Panc1 (cell line): Measurements from ENCODE around the gene ROS1. TPM values are rescaled to one million over a fixed set of nuclear protein-coding genes. Genes with fewer than 3 reads are reported as not detected.

Experiments used
- ATAC-seq: fragments of 200-7000 bp; cut with Tn5 transposase; 2 replicates; pipeline ENCODE4 v1.9.1; 2020; ENCODE audit warnings: mild to moderate bottlenecking, moderate library complexity
- BruUV-seq: library from RNA; stranded (reverse); fragments of 400-500 nt; replicated peaks from 2 replicates; lab custom pipeline; 2021; lab: Mats Ljungman, UMichigan
- CTCF ChIA-PET: fragments of 300-600 bp; sonication (Branson Sonifier 250); formaldehyde crosslinking; loops from one replicate; lab custom pipeline; 2022; ENCODE audit warnings: antibody characterized with exemption; lab: Charles Lee
- POLR2A ChIA-PET: fragments of 300-600 bp; sonication (Branson Sonifier 250); formaldehyde crosslinking; loops from one replicate; lab custom pipeline; 2022; ENCODE audit warnings: antibody characterized with exemption; lab: Charles Lee
- DNase-seq: peaks from one replicate; pipeline ENCODE4 v3.0.0-alpha.2; 2010; ENCODE audit warnings: low read depth, low spot score
- H3K27ac ChIP-seq: 2 replicates; pipeline ENCODE4 v1.5.1; 2011; ENCODE audit warnings: mild to moderate bottlenecking, low read length, inconsistent platforms
- H3K27me3 ChIP-seq: fragments of 200-500 bp; sonication (Bioruptor generic); 2 replicates; pipeline ENCODE4 v1.6.0; 2014; ENCODE audit warnings: low read length, inconsistent platforms; ENCODE audit not compliant: control insufficient read depth, insufficient read depth
- H3K36me3 ChIP-seq: fragments of 200-500 bp; sonication (Bioruptor generic); 2 replicates; pipeline ENCODE4 v1.5.1; 2014; ENCODE audit warnings: inconsistent platforms, mild to moderate bottlenecking, low read length, moderate library complexity; ENCODE audit not compliant: control insufficient read depth, insufficient read depth
- H3K4me1 ChIP-seq: 2 replicates; pipeline ENCODE4 v1.5.1; 2011; ENCODE audit warnings: inconsistent platforms, mild to moderate bottlenecking, low read length, moderate library complexity; ENCODE audit not compliant: control insufficient read depth, insufficient read depth
- H3K4me3 ChIP-seq, 2 experiments: 2 replicates each; pipeline ENCODE4 v1.5.1; 2011 to 2012; ENCODE audit warnings: low read depth in 2 of 2, low read length in 2 of 2, mild to moderate bottlenecking in 2 of 2, inconsistent platforms in 1 of 2, moderate library complexity in 1 of 2
- H3K9me3 ChIP-seq: fragments of 200-500 bp; sonication (Bioruptor generic); 2 replicates; pipeline ENCODE4 v1.5.1; 2014; ENCODE audit warnings: low read depth, mild to moderate bottlenecking, inconsistent platforms, low read length, moderate library complexity; ENCODE audit not compliant: control insufficient read depth, insufficient read depth
- POLR2AphosphoS5 ChIP-seq: IDR thresholded peaks from 2 replicates; pipeline ENCODE4 v1.6.1; 2012; ENCODE audit warnings: mild to moderate bottlenecking, low read depth, low read length, moderate library complexity
- SIN3A ChIP-seq: IDR thresholded peaks from 2 replicates; pipeline ENCODE4 v1.6.1; 2012; ENCODE audit warnings: low read depth, mild to moderate bottlenecking, low read length, moderate library complexity, borderline replicate concordance; ENCODE audit not compliant: insufficient read depth
- TCF7L2 ChIP-seq: IDR thresholded peaks from 2 replicates; pipeline ENCODE4 v1.6.1; 2011; ENCODE audit warnings: mild to moderate bottlenecking, low read depth, low read length, inconsistent platforms
- in situ Hi-C: cut with HindIII; loops from 2 replicates; pipeline ENCODE4 v1.10.0; 2016; ENCODE audit warnings: low sequenced_read_pairs, low pct_unique_long_range_greater_than_20kb
- intact Hi-C: fragments of 100-400 bp; cut with micrococcal nuclease; formaldehyde crosslinking; loops from one replicate; pipeline ENCODE4 v1.10.0; 2022; ENCODE audit not compliant: unreplicated experiment
- total RNA-seq: library from RNA; stranded (reverse); gene quantifications from one replicate; pipeline ENCODE4 v1.2.1, GENCODE V29; 2021; ENCODE audit not compliant: unreplicated experiment
- TF ChIP-seq, protein P1 (sequence below), 2 experiments: IDR thresholded peaks; 2 replicates each; pipeline ENCODE4 v1.6.1; 2011 to 2012; ENCODE audit warnings: low read depth in 2 of 2, control low read depth in 1 of 2, low read length in 1 of 2, mild to moderate bottlenecking in 1 of 2, moderate library complexity in 1 of 2; ENCODE audit not compliant: insufficient read depth in 1 of 2
- TF ChIP-seq, protein P2 (sequence below): fragments of 450-650 bp; IDR thresholded peaks from 2 replicates; pipeline ENCODE4 v1.5.1; 2017; ENCODE audit warnings: mild to moderate bottlenecking

ROS1 gene
- total RNA-seq, 1 experiment from 2014 or later: 0.10 TPM

DNA sequence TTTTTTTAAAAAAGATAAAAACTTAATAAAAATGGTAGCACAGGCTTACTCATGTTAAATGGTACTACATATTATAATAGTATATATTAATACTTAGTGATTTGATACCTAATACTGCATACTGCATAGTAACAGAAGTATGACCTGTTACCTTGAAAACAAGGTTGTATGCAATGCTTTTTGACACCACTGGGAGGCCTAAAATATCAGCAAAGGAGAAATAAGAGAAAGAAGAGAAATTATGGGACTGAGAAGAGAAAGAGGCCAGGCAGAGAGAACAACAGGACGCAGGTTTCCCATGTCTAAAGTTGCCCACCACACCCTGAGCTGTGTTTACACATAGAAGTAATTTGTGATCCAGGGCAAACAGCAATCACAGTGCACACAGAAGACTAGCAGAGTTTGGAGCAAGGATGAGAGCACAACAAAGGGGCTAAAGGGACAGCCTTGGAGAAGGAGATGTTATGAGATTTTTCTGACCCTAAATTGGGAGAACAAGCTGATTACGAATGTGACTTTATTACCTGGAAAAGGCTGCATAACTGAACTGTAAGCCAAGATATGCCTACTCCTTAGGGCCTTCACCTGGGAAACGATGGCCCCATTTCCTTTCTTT is 73.2 kb downstream of the ROS1 start:
- Histone ChIP-seq H3K36me3 (no peaks in the 10 kb centered on the region), H3K27ac (no peak overlapping the region), H3K4me3 (no peak overlapping the region), H3K9me3 (no peaks in the 10 kb centered on the region), H3K4me1 (no peaks in the 10 kb centered on the region), H3K27me3 (no peaks in the 10 kb centered on the region)
- ChIA-PET POLR2A (no interaction called here), CTCF (no interaction called here)
- in situ Hi-C loops: no loop called here
- TF ChIP-seq, protein P1, sequence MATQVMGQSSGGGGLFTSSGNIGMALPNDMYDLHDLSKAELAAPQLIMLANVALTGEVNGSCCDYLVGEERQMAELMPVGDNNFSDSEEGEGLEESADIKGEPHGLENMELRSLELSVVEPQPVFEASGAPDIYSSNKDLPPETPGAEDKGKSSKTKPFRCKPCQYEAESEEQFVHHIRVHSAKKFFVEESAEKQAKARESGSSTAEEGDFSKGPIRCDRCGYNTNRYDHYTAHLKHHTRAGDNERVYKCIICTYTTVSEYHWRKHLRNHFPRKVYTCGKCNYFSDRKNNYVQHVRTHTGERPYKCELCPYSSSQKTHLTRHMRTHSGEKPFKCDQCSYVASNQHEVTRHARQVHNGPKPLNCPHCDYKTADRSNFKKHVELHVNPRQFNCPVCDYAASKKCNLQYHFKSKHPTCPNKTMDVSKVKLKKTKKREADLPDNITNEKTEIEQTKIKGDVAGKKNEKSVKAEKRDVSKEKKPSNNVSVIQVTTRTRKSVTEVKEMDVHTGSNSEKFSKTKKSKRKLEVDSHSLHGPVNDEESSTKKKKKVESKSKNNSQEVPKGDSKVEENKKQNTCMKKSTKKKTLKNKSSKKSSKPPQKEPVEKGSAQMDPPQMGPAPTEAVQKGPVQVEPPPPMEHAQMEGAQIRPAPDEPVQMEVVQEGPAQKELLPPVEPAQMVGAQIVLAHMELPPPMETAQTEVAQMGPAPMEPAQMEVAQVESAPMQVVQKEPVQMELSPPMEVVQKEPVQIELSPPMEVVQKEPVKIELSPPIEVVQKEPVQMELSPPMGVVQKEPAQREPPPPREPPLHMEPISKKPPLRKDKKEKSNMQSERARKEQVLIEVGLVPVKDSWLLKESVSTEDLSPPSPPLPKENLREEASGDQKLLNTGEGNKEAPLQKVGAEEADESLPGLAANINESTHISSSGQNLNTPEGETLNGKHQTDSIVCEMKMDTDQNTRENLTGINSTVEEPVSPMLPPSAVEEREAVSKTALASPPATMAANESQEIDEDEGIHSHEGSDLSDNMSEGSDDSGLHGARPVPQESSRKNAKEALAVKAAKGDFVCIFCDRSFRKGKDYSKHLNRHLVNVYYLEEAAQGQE (IDR thresholded peaks at IDR 0.05; ENCODE audit: insufficient read depth in 1 of 2, low read depth in 2 of 2, low read length in 1 of 2): no peak
- TF ChIP-seq, protein P2, sequence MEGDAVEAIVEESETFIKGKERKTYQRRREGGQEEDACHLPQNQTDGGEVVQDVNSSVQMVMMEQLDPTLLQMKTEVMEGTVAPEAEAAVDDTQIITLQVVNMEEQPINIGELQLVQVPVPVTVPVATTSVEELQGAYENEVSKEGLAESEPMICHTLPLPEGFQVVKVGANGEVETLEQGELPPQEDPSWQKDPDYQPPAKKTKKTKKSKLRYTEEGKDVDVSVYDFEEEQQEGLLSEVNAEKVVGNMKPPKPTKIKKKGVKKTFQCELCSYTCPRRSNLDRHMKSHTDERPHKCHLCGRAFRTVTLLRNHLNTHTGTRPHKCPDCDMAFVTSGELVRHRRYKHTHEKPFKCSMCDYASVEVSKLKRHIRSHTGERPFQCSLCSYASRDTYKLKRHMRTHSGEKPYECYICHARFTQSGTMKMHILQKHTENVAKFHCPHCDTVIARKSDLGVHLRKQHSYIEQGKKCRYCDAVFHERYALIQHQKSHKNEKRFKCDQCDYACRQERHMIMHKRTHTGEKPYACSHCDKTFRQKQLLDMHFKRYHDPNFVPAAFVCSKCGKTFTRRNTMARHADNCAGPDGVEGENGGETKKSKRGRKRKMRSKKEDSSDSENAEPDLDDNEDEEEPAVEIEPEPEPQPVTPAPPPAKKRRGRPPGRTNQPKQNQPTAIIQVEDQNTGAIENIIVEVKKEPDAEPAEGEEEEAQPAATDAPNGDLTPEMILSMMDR: peak; percentile 72
- ATAC-seq (peak; percentile 78), DNase-seq (no peak)
- intact Hi-C loops: no loop called here
- BruUV-seq: no TSS peak

DNA sequence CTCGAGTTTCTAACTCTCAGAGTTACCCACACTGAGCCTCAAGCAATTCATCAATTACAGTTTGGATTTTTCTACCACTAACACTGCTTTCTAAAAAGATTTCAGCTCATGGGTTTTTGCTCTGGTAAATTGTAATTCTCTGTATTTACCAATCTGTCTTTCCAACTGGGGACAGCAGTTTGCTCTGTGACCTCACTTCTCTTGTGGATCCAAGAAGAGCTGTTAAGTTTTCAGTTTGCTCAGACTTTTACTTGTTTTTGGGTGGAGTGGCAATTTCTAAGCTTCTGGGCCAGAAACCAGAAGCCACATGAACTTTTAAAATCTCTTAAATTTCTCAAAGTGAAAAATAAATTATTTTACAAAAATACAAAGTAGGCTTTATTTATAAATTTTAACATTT is 74.2 kb downstream of the ROS1 start:
- H3K4me3 ChIP-seq: no peak overlapping the region
- ChIA-PET CTCF (no interaction called here), POLR2A (no interaction called here)
- ATAC-seq: no peak
- in situ Hi-C loops: no loop called here
- H3K27me3 ChIP-seq: no peaks in the 10 kb centered on the region
- no peak for DNase-seq
- no peaks in the 10 kb centered on the region for H3K9me3 ChIP-seq
- TF ChIP-seq, protein P1 (IDR thresholded peaks at IDR 0.05; ENCODE audit: insufficient read depth in 1 of 2, low read depth in 2 of 2, low read length in 1 of 2): no peak
- TF ChIP-seq SIN3A (no peak), TCF7L2 (no peak), POLR2AphosphoS5 (no peak)
- TF ChIP-seq, protein P2: no peak
- H3K36me3 ChIP-seq: no peaks in the 10 kb centered on the region
- intact Hi-C loops: no loop called here
- BruUV-seq: no TSS peak
- no peak overlapping the region for H3K27ac ChIP-seq
- H3K4me1 ChIP-seq: no peaks in the 10 kb centered on the region
